ENCODE results near the gene BASP1. TPM values are rescaled to one million over a fixed set of nuclear protein-coding genes. Genes with fewer than 3 reads are reported as not detected.

BASP1 gene
- total and polyA plus RNA-seq, 12 donors: 7.0 to 24.9 (median 12.7) TPM

DNA sequence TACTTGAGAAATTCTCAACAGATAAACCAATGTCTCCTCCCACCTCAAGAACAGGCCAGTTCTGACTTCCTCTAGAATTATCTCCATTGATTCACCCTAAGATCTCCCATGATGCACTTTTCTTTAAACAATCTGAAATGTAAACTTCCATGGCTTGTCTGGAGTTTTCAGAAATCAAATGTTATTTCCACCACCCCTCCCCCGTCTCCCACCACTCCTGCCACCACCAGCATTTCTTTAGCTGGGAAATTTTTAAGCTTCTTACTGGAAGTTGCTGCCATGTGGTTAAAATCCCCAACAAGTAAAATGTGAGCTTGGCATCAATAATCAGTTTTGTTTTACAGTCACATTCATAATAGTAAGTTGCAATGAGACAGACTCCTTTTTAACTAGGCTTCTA lies 32.8 kb upstream of the BASP1 start:
- TF ChIP-seq, protein P1, sequence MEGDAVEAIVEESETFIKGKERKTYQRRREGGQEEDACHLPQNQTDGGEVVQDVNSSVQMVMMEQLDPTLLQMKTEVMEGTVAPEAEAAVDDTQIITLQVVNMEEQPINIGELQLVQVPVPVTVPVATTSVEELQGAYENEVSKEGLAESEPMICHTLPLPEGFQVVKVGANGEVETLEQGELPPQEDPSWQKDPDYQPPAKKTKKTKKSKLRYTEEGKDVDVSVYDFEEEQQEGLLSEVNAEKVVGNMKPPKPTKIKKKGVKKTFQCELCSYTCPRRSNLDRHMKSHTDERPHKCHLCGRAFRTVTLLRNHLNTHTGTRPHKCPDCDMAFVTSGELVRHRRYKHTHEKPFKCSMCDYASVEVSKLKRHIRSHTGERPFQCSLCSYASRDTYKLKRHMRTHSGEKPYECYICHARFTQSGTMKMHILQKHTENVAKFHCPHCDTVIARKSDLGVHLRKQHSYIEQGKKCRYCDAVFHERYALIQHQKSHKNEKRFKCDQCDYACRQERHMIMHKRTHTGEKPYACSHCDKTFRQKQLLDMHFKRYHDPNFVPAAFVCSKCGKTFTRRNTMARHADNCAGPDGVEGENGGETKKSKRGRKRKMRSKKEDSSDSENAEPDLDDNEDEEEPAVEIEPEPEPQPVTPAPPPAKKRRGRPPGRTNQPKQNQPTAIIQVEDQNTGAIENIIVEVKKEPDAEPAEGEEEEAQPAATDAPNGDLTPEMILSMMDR (IDR thresholded peaks at IDR 0.05): no peak
- no peak for TF ChIP-seq POLR2A (IDR thresholded peaks at IDR 0.05)
- intact Hi-C loops (cut with DNase I): no loop called here
- Histone ChIP-seq H3K27me3 (no peaks in the 10 kb centered on the region), H3K4me1 (replicated peaks in 1 of 2) (peaks cover 0 to 2% of the 10 kb centered on the region in 2 donors), H3K27ac (no peak overlapping the region), H3K36me3 (replicated peaks in 1 of 2) (no peaks in the 10 kb centered on the region), H3K4me3 (no peak overlapping the region), H3K9me3 (replicated peaks in 1 of 3) (no peaks in the 10 kb centered on the region)
- DNase-seq: no peak
- 89 to 95% (median 90%) methylated on average over 1 of the region's 1 CpG for WGBS, 4 donors

DNA sequence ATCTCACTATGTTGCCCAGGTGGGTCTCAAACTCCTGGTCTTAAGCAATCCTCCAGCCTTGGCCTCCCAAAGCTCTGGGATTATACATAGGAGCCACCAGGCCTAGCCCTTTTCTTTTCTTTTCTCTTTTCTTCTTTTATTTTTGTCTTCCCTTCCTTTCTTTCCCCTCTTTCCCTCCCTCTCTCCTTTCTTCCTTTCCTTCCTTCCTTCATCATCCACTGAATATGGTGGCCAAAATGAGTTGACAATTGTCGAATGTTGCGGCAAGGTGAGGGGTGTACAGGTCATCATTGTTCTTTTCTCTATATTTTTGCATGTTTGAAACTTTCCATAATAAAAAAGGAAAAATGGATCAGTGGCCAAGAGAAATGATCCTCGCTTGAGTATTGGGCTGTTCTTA lies 32.1 kb upstream of the BASP1 start:
- Histone ChIP-seq H3K4me1 (replicated peaks in 1 of 2) (peaks cover 5 to 7% of the 10 kb centered on the region in 2 donors), H3K27me3 (no peaks in the 10 kb centered on the region), H3K9me3 (replicated peaks in 1 of 3) (no peaks in the 10 kb centered on the region), H3K36me3 (replicated peaks in 1 of 2) (no peaks in the 10 kb centered on the region), H3K4me3 (no peak overlapping the region), H3K27ac (no peak overlapping the region)
- WGBS, 4 donors: 90 to 95% (median 93%) methylated on average over 3 of the region's 3 CpGs
- intact Hi-C loops (cut with DNase I): no loop called here
- DNase-seq: no peak
- TF ChIP-seq, protein P1 (IDR thresholded peaks at IDR 0.05): no peak
- TF ChIP-seq POLR2A (IDR thresholded peaks at IDR 0.05): no peak

DNA sequence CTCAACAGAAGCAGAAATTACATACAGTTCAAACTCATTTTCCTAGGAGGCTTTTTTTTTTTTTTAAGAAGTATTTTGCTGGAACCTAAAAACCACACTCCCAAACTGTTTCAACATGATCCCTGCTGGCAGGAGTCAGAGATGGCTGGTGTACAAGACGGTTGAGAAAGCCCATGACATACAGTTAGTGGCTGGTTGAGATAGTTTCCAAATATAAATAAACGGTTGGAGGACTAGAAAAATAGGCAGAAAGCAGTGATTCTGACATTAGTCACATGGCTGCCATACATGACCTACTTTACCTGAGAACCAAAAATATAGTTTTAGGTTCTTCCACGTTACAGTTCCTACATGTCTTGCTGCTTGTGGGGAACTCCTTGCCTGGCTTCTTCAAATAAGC lies 31.7 kb upstream of the BASP1 start:
- DNase-seq: peak in 2 of 7 donors; percentile 15 to 28
- TF ChIP-seq POLR2A (IDR thresholded peaks at IDR 0.05): no peak
- TF ChIP-seq, protein P1 (IDR thresholded peaks at IDR 0.05): no peak
- Histone ChIP-seq H3K27me3 (no peaks in the 10 kb centered on the region), H3K27ac (peak overlapping the region in 1 of 5 donors; percentile 26), H3K4me3 (no peak overlapping the region), H3K36me3 (replicated peaks in 1 of 2) (no peaks in the 10 kb centered on the region), H3K4me1 (replicated peaks in 1 of 2) (peaks cover 7 to 9% of the 10 kb centered on the region in 2 donors), H3K9me3 (replicated peaks in 1 of 3) (no peaks in the 10 kb centered on the region)
- WGBS, 4 donors: 57 to 69% (median 66%) methylated on average over 3 of the region's 3 CpGs
- intact Hi-C loops (cut with DNase I): no loop called here

DNA sequence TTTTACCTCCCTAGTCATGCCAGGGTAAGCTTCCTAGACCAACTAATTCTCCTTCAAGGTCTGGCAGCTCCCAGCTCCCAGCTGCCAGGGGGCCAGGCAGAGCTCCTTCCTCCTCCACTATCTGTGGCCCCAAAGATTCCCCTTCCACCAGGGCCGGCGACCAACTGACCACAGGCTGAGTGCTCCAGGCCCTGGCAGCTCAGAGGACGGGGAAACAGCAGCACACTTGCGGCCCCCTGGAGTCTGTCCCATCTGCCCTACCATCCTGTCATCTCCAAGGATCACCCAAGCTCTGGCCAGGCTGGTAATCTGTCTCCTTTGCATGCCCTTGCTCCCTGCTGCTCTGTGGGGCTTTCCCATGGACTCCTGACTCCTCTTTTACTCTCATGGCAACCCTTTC lies 31.2 kb upstream of the BASP1 start:
- DNase-seq: no peak
- TF ChIP-seq POLR2A (IDR thresholded peaks at IDR 0.05): no peak
- TF ChIP-seq, protein P1 (IDR thresholded peaks at IDR 0.05): no peak
- peaks cover 7 to 9% of the 10 kb centered on the region in 2 donors for H3K4me1 ChIP-seq (replicated peaks in 1 of 2)
- peak overlapping the region in 1 of 5 donors; percentile 26 for H3K27ac ChIP-seq
- no peaks in the 10 kb centered on the region for H3K27me3 ChIP-seq
- H3K4me3 ChIP-seq: no peak overlapping the region
- WGBS, 4 donors: 88 to 100% (median 93%) methylated on average over 3 to 4 of the region's 4 CpGs
- no peaks in the 10 kb centered on the region for H3K36me3 ChIP-seq (replicated peaks in 1 of 2)
- H3K9me3 ChIP-seq (replicated peaks in 1 of 3): no peaks in the 10 kb centered on the region
- intact Hi-C loops (cut with DNase I): no loop called here
